ENCODE results near the gene HSPA1A. TPM values are rescaled to one million over a fixed set of nuclear protein-coding genes. Genes with fewer than 3 reads are reported as not detected.

HSPA1A gene
- polyA plus RNA-seq, 1 experiment = 98.6 TPM

DNA sequence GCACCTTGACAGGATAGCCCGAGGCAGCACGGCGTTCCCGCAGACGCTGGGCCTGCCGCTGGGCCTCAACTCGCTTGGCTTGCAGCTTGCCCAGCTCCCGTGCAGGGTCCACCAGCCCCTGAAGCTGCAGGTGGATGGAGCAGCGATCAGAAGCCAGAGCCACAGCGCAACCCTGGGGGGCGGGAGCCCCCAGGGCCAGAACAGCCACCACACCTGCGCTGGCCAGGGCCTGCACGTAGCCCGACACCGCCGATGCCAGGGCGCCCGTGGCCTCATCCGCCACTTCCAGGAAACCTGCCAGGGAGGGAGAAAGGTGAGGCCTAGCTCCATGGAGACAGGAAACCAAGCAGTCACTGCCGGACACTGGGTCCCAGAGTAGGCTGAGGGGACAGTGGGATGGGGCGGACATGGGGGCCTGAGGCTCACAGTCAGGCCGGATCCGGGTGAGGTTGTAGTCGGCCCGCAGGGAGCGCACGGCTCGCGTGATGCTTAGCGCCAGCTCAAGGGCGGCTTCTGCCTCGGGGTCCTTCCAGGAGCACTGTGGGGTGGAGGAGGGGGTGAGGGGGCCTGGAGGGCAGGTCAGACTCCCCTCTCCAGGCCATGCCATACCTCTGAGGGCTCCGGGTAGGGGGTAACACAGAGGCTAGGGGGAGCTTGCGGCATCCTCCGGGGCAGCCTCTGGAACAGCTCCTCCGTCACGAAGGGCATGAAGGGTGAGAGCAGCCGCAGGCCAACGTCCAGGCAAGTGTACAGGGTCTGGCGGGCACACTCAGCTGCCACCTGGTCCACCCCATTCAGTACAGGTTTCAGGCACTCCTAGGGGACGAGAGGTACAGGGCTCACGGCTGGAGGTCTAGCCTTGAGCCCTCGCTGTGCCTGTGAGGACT is 36.1 kb upstream of the HSPA1A start:
- ChIA-PET CTCF (interaction anchor here (3.3 kb wide), 2 partner anchors 10 to 12 kb away, joined by 14 to 22 read pairs; no protein-coding TSS in a partner anchor), POLR2A (no interaction called here)
- Histone ChIP-seq H3K4me3 (ENCODE audit: low read depth, low read length) (no peak overlapping the region), H3K27me3 (ENCODE audit: control insufficient read depth, insufficient read depth, low read length) (no peaks in the 10 kb centered on the region), H3K36me3 (ENCODE audit: control insufficient read depth, insufficient read depth, low read length) (peaks cover 36% of the 10 kb centered on the region)
- DNase-seq (ENCODE audit: low read depth) = no peak
- TF ChIP-seq CTCF (IDR thresholded peaks at IDR 0.05; ENCODE audit: insufficient read depth, low read depth, low read length) = no peak

DNA sequence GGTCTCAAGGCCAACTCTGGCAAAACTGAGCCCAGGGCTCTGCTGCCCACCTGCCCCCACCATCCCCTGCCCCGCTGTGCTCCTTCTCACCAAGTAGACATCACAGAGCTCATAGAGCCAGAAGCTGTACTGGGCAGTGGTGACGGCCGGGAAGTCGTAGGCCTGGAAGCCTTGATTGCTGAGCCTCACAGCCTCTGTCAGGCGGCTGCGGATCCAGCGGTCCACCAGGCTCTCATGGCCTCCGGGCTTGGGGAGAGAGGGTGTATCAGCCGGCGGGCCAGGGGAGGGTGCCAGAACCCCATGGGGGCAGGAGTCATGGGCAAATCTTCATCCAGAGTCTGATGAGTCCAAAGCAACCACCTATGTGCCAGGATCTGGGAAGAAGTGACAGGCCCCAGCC is 35.4 kb upstream of the HSPA1A start:
- CTCF ChIA-PET = interaction anchor here (1.1 to 3.3 kb wide), 2 partner anchors 10 to 11 kb away, joined by 4 to 14 read pairs; no protein-coding TSS in a partner anchor
- POLR2A ChIA-PET = no interaction called here
- no peak for DNase-seq (ENCODE audit: low read depth)
- no peak for TF ChIP-seq CTCF (IDR thresholded peaks at IDR 0.05; ENCODE audit: insufficient read depth, low read depth, low read length)
- Histone ChIP-seq H3K36me3 (ENCODE audit: control insufficient read depth, insufficient read depth, low read length) (peaks cover 43% of the 10 kb centered on the region), H3K4me3 (ENCODE audit: low read depth, low read length) (no peak overlapping the region), H3K27me3 (ENCODE audit: control insufficient read depth, insufficient read depth, low read length) (no peaks in the 10 kb centered on the region)

GRCh38 chr6:31780507-31781243 is 34.7 kb upstream of the HSPA1A start:
- H3K4me3 ChIP-seq (ENCODE audit: low read depth, low read length) = no peak overlapping the region
- peaks cover 48% of the 10 kb centered on the region for H3K36me3 ChIP-seq (ENCODE audit: control insufficient read depth, insufficient read depth, low read length)
- POLR2A ChIA-PET = no interaction called here
- H3K27me3 ChIP-seq (ENCODE audit: control insufficient read depth, insufficient read depth, low read length) = no peaks in the 10 kb centered on the region
- no peak for TF ChIP-seq CTCF (IDR thresholded peaks at IDR 0.05; ENCODE audit: insufficient read depth, low read depth, low read length)
- CTCF ChIA-PET = interaction anchor here (1.1 to 3.3 kb wide), 2 partner anchors 11 kb away, joined by 4 to 14 read pairs; no protein-coding TSS in a partner anchor
- DNase-seq (ENCODE audit: low read depth) = no peak

DNA sequence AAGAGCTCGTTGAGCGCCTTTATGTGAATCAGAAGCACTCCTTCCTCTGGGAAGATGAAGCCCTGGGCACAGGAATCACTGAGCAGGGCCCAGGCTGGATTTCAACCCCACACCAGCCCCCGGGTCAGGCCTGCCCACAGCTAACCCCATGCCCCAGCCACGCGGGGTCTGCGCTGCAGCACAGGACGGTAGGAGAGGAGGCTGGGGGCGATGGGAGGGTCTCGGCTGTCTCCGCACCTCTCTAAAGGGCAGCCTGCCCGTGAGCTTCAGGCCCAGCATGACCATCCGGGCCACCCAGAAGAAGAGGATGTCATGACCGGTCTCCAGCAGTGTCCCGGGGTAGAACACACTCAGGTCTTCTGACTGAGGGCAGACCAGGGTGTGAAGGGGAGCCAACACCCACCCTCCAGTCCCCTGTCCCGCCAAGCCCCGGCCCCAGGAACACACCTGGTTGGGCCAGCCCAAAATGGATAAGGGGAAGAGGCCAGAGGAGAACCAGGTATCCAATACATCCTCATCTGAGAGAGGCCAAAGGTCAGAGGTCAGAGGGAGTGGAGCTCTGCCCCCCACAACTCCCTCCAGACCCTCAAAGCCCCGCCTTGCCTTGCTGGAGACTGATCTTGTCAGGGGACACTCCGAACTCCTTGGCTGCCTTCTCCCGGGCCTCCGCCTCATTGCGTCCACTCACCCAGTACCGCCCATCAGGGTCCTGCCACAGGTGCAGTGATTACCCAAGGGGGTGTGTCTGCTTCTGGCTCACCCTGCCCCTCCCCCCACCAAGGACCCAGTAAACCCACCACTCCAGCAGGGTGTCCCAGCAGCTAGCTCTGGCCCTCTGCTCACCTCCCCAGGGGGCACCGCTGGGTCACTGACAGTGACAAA is 33.9 kb upstream of the HSPA1A start:
- no peak overlapping the region for H3K4me3 ChIP-seq (ENCODE audit: low read depth, low read length)
- POLR2A ChIA-PET = no interaction called here
- H3K27me3 ChIP-seq (ENCODE audit: control insufficient read depth, insufficient read depth, low read length) = no peaks in the 10 kb centered on the region
- TF ChIP-seq CTCF (IDR thresholded peaks at IDR 0.05; ENCODE audit: insufficient read depth, low read depth, low read length) = no peak
- DNase-seq (ENCODE audit: low read depth) = no peak
- CTCF ChIA-PET = interaction anchor here (3.3 kb wide), 1 partner anchor 12 kb away, joined by 14 read pairs; no protein-coding TSS in a partner anchor
- peaks cover 48% of the 10 kb centered on the region for H3K36me3 ChIP-seq (ENCODE audit: control insufficient read depth, insufficient read depth, low read length)
